Transverse colon (tissue), 4 donors: ENCODE results near the gene ARID4B.

ENCODE experiments used
- POLR2AphosphoS5 ChIP-seq, 3 donors: sonication (generic); formaldehyde crosslinking; IDR thresholded peaks; one replicate each; pipeline ENCODE4 v1.6.1; 2016; ENCODE audit warnings: antibody characterized with exemption in 3 of 3
- TF ChIP-seq, protein P1 (sequence below), 5 experiments: fragments of 200-600 bp in 3 of 5; fragments of 450-650 bp in 2 of 5; sonication (generic) in 3 of 5; IDR thresholded peaks; 1 replicate in 2 of 5; 2 replicates in 3 of 5; pipeline ENCODE4 v1.5.1; 2016 to 2017; ENCODE audit warnings: antibody characterized with exemption in 5 of 5, inconsistent platforms in 3 of 5, mild to moderate bottlenecking in 2 of 5, moderate library complexity in 1 of 5

DNA sequence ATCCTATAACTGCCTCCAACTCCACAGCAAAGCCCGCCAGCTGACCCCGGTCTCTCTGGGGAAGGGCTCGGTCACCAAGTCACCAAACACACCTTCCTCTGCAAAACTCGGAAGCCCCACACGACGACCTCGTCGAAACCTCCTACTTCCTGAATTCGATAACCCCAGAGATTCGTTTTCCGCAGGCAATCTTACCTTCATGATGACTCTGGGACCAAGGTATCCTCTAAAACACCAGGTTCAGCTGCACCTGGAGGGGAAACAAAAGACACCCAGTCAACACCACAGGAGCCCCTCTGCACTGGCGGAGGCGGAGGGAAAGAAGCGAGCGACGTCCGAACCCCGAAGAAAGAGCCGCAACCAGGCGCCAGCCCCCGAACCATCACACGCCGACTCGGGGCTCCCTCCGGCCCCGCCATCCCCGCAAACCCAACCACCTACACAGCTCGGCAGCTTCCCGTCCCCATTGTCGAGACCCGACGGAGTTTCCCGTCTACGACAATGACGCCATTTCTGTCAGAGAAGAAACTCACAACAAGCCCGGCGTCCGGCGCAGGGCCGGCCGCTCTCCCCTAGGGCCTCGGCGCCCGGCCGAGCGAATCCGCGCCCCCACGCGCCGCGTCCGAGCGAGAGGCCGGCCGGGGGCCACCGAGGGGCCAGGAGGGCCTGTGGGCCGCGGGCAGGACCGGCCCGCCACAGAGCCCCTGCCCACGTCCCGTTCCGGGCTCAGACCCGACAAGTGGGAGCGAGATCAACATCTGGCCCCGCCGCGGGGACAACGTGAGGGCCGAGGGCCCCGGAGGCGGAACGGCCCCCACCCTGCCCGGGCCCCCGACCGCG, 1.0 kb downstream of the ARID4B start:
- TF ChIP-seq POLR2AphosphoS5 (IDR thresholded peaks at IDR 0.05): no peak
- TF ChIP-seq, protein P1, sequence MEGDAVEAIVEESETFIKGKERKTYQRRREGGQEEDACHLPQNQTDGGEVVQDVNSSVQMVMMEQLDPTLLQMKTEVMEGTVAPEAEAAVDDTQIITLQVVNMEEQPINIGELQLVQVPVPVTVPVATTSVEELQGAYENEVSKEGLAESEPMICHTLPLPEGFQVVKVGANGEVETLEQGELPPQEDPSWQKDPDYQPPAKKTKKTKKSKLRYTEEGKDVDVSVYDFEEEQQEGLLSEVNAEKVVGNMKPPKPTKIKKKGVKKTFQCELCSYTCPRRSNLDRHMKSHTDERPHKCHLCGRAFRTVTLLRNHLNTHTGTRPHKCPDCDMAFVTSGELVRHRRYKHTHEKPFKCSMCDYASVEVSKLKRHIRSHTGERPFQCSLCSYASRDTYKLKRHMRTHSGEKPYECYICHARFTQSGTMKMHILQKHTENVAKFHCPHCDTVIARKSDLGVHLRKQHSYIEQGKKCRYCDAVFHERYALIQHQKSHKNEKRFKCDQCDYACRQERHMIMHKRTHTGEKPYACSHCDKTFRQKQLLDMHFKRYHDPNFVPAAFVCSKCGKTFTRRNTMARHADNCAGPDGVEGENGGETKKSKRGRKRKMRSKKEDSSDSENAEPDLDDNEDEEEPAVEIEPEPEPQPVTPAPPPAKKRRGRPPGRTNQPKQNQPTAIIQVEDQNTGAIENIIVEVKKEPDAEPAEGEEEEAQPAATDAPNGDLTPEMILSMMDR (IDR thresholded peaks at IDR 0.05): no peak
